Measurements from ENCODE around the gene XYLB.

XYLB gene

GRCh38 chr3:38323060-38323459 is 23.5 kb upstream of the XYLB start:
- no peak for DNase-seq (ENCODE audit: low read depth)

GRCh38 chr3:38325256-38325655 is 21.3 kb upstream of the XYLB start:
- DNase-seq (ENCODE audit: low read depth): no peak

DNA sequence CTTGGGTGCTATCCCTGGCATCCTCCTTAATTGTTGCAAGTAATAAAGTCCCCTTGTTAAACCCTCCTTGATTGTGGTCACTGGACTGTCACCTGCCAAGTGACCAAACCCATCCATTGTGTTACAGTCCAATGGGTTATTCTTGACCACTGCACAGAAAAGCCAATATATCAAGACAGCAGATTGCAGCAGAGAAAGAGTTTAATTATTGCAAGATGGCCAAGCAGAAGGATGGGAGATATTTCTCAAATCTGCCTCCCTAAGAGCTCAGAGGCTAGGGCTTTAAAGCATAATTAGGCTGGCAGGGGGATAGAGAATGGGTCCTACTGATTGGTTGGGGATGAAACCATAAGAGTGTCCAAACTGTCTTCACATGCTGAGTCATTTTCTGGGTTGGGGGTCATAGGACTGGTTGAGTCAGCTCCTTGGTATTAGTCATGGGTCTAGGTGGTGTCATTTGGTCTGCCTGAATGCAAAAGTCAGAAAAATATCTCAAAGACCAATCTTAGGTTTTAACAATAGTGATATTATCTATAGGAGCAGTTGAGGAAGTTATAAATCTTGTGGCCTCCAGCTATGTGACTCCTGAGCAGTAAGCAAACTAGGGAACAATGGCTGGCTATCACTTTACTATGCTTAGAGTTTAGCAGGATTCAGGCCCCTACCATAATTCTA is 19.1 kb upstream of the XYLB start:
- no peak for DNase-seq (ENCODE audit: low read depth)

GRCh38 chr3:38331257-38332022 is 15.1 kb upstream of the XYLB start:
- no peak for DNase-seq (ENCODE audit: low read depth)

- DNase-seq (ENCODE audit: low read depth): no peak
Measured at GRCh38 chr3:38332201-38332600, 14.4 kb upstream of the XYLB start.

- DNase-seq (ENCODE audit: low read depth): no peak
Measured at GRCh38 chr3:38334142-38335055, 12.2 kb upstream of the XYLB start.

- DNase-seq (ENCODE audit: low read depth): no peak
Measured at GRCh38 chr3:38335263-38335662, 11.3 kb upstream of the XYLB start.

GRCh38 chr3:38337703-38338102 is 8.9 kb upstream of the XYLB start:
- DNase-seq (ENCODE audit: low read depth): no peak

DNA sequence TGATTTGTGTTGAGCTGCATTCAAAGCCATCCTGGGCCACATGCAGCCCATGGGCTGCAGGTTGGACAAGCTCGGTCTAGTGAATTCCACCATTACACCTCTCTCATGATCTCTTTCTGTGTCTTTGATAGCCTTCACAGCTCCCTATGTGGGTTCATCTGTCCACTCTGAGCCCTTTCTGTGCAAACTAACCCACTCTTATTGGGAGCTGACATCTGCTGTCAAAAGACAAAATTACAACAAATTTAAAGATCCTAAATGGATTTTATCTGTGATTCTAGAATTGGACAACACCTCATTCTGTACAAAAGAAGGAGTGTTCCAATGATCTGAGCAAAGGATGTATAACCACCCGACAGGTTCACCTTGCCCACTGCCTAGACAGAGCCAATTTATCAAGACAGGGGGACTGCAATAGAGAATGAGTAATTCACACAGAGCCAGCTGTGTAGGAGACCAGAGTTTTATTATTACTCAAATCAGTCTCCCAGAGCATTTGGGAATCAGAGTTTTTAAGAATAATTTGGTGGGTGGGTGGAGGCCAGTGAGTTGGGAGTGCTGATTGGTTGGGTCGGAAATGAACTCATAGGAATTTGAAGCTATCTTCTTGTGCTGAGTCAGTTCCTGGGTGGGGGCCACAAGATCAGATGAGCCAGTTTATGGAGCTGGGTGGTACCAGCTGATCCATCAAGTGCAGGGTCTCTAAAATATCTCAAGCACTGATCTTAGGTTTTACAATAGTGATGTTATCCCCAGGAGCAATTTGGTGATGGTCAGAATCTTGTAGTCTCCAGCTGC is 2.6 kb upstream of the XYLB start:
- no peak for DNase-seq (ENCODE audit: low read depth)

DNA sequence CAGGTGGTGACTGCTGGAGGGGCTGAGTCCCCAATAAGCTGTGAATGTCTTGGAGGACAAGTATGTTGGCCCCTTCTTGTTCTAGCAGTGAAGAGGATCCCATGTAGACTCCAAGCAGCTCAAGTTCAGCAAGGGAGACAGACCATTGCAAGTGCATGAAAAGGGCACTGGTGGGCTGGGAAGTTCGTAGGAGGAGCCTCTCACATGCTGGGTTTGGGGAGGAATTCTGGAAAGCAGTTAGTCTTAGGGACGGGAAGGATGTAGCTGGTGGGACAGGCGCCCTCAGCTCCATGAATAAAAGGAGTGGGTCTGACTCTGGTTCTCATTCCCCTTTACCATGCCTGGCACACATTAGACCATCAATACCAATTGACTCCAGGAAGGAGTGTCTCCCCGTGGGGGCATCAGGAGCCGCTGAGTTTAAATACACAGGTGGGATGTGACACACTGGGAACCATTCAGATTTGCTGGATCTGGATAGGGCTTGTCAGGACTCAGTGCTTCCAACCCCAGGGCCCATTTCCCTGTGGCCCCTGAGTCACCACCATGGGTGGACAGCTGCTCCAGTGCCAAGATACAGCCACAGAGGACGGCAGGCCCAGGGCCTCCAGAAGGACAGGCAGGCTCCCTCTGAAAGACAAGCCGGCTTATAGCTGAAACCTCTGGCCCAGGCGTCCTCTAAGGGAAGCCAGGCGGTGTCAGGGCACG is 552 bp upstream of the XYLB start:
- no peak for DNase-seq (ENCODE audit: low read depth)

- no peak for DNase-seq (ENCODE audit: low read depth)
Measured at GRCh38 chr3:38347421-38348200, 1.0 kb downstream of the XYLB start.

DNA sequence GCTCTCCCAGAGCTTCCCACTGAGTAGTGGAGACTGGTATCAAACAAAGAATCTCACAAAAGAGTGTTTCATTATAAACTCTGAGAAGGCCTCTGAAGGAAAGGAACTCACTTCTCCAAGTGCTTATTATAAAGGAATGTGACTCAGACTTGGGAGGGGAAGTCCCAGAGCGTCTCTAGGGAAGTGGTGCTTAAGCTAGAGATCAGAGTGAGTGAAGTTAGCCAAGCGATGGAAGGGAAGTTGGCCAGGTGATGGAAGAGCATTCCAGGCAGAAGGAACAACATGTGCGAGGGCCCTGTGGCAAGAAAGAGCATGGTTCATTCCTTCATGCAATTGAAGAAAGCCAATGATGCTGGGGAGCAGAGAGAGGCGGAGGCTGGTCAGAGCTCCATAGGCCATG is 2.3 kb downstream of the XYLB start:
- DNase-seq (ENCODE audit: low read depth): no peak

DNA sequence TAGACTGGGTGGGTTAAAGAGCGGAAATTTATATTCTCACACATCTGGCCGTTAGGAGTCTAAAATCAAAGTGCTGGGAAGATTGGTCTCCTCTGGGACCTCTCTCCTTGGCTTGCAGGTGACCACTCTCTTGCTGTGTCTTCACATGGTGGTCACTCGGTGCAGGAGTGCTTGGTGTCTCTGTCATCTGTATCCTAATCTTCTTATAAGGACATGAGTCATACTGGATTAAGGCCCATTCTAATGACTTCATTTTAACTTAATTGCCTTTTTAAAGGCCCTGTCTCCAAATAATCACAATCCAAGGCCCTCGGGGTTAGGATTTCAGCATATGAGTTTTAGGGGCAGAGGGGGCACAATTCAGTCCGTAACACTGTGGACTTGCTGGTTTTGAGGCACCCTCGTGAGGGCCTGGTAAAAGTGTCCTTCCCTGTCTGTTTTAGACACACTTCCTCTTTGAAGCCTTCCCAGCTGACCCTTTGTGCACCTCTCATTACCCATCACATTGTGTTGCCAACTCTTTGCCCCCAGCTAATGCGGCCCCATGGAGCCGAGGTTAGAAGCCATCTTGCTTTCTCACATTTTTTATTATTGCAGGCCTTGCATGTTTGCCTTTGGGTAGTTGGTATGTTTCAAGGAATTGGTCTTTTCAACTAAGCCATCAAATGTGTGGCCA is 3.2 kb downstream of the XYLB start:
- DNase-seq (ENCODE audit: low read depth): no peak

DNA sequence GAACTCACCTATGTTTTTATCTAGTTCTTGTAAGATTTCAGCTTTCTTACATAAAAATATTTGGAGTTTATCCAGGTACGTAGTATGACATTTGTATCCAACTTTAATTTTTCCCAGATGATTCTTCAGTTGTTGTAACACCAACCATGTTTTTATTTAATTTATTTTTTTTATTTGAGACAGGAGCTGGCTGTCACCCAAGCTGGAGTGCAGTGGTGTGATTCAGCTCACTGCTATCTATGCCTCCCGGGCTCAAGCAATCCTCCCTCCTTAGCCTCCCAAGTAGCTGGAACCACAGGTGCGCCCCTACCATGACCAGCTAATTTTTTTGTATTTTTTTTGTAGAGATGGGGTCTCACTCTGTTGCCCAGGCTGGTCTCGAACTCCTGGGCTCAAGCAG is 6.6 kb downstream of the XYLB start:
- DNase-seq (ENCODE audit: low read depth): no peak

DNA sequence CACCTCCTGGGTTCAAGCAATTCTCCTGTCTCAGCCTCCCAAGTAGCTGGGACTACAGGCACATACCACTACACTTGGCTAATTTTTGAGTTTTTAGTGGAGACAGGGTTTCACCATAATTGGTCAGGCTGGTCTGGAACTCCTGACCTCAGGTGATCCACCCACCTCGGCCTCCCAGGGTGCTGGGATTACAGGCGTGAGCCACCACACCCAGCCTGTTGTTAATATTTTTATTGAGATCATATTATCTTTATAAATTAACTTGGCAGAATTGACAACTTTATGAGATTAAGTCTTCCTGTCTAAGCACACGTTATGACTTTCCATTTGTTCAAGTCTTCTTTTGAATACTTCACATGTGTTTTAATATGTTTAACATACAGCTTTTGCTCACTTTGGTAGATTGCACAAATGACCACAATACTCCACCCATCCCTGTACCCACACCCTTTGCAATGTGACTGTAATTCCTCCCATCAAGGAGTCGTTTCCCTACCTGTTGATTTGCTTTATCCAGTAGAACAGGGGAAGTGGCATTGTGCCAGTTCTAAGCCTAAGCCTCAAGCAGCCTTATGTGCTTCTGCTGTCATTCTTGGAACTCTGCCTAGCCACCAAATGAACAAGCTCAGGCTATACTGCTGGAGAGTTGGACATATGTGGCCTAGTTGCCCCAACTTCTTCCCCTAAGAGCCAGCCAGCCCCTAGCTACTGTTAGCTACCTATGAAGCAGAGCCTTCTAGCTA is 8.2 kb downstream of the XYLB start:
- no peak for DNase-seq (ENCODE audit: low read depth)

- DNase-seq (ENCODE audit: low read depth): no peak
Measured at GRCh38 chr3:38359038-38359437, 12.5 kb downstream of the XYLB start.

- DNase-seq (ENCODE audit: low read depth): no peak
Measured at GRCh38 chr3:38360345-38360744, 13.8 kb downstream of the XYLB start.

DNA sequence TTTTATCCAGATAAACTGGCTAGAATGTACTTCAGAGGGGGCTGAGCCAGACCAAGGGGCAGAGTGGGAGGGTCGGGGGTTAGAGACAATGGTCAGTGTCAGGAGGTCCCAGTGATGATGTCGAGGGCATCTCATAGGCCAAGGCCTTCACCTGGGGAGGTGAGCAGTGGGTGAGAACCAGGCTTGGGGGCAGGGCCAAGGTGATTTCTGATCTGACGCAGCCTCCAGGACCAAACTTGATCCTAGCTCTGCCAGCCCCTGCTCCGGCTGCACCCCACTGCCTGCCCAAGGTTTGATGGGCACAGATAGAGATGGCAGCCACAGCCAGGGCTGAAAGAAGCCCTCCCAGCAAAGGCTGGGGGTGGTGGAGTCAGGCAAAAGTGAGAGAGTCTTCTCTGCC is 14.9 kb downstream of the XYLB start:
- DNase-seq (ENCODE audit: low read depth): no peak

DNA sequence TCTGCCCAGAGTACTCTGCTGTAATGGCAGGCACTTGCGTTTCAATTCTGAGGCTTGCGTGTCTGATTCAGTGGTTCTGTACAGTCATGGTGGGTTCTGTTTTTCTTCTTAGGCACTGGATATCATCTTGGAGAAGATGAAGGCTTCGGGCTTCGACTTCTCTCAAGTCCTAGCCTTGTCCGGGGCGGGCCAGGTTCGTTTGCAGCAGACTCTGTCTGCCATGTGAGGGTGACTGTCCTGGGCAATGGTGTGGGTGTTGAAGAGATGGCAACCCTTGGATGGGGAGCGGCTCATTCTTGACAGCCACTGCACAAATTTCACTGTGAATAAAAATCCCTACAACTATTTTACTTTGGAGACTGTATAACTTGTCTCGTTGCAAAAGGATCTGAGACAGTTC is 16.2 kb downstream of the XYLB start:
- DNase-seq (ENCODE audit: low read depth): no peak
